K562 (cell line): ENCODE results near the gene DVL3.
"Not testable (repeated sequence)": the region's sequence is repeated elsewhere in the genome, so short reads cannot be mapped to it uniquely, and the experiment has no call there.

Experiments used
- HDAC2 ChIP-seq: fragments of 450-650 bp; IDR thresholded peaks from 2 replicates; pipeline ENCODE4 v1.6.1; 2016; ENCODE audit warnings: mild to moderate bottlenecking
- NR2C2 ChIP-seq, 2 experiments: fragments of 200-800 bp in 1 of 2; sonication (Bioruptor generic) in 1 of 2; sonication (generic) in 1 of 2; formaldehyde crosslinking in 1 of 2; IDR thresholded peaks; 2 replicates each; pipeline versions ENCODE4 v1.6.1 to v1.8.0; 2016 to 2022; ENCODE audit warnings: mild to moderate bottlenecking in 1 of 2, missing compliant biosample characterization in 1 of 2, missing genetic modification characterization in 1 of 2, missing genetic modification reagents in 1 of 2
- PHF8 ChIP-seq: fragments of 200-600 bp; sonication (generic); IDR thresholded peaks from 2 replicates; pipeline ENCODE4 v1.6.1; 2012; ENCODE audit warnings: mixed run types, mild to moderate bottlenecking, inconsistent platforms, low read length, moderate library complexity, borderline replicate concordance
- RAD21 ChIP-seq, 2 experiments: fragments of 250-450 bp in 1 of 2; fragments of 450-650 bp in 1 of 2; sonication (Bioruptor Pico) in 1 of 2; formaldehyde crosslinking in 1 of 2; IDR thresholded peaks in 1 of 2; conservative IDR thresholded peaks in 1 of 2; 2 replicates each; pipeline versions ENCODE4 v1.4.0 to v1.8.0; 2020 to 2022; ENCODE audit warnings: mild to moderate bottlenecking in 2 of 2, moderate library complexity in 1 of 2
- YY1 ChIP-seq, 3 experiments: IDR thresholded peaks; 2 replicates each; pipeline ENCODE4 v1.6.1; 2011; ENCODE audit warnings: low read length in 2 of 3, mild to moderate bottlenecking in 2 of 3, moderate library complexity in 2 of 3, borderline replicate concordance in 1 of 3, control low read depth in 1 of 3, low read depth in 1 of 3; ENCODE audit not compliant: insufficient read depth in 3 of 3, insufficient replicate concordance in 2 of 3, control insufficient read depth in 1 of 3, insufficient read length in 1 of 3; ENCODE audit errors: extremely low read depth in 1 of 3
- TF ChIP-seq, protein P1 (sequence below): sonication (generic); formaldehyde crosslinking; IDR thresholded peaks from 2 replicates; pipeline ENCODE4 v1.8.0; 2023; ENCODE audit warnings: mild to moderate bottlenecking, missing genetic modification reagents
- TF ChIP-seq, protein P2 (sequence below), 2 experiments: IDR thresholded peaks in 1 of 2; conservative IDR thresholded peaks in 1 of 2; 2 replicates each; pipeline ENCODE4 v1.6.1; 2016; ENCODE audit warnings: low read depth in 2 of 2, mild to moderate bottlenecking in 1 of 2, missing compliant biosample characterization in 1 of 2, missing genetic modification characterization in 1 of 2, moderate library complexity in 1 of 2
- TF ChIP-seq, protein P3 (sequence below), 3 experiments: IDR thresholded peaks in 2 of 3; conservative IDR thresholded peaks in 1 of 3; 2 replicates each; pipeline ENCODE4 v1.5.1; 2011 to 2012; ENCODE audit warnings: low read length in 3 of 3, mild to moderate bottlenecking in 3 of 3, control low read depth in 2 of 3, improper control_type of control experiment in 1 of 3, inconsistent platforms in 1 of 3, low read depth in 1 of 3, mixed read lengths in 1 of 3, moderate library complexity in 1 of 3; ENCODE audit not compliant: insufficient read depth in 2 of 3

DNA sequence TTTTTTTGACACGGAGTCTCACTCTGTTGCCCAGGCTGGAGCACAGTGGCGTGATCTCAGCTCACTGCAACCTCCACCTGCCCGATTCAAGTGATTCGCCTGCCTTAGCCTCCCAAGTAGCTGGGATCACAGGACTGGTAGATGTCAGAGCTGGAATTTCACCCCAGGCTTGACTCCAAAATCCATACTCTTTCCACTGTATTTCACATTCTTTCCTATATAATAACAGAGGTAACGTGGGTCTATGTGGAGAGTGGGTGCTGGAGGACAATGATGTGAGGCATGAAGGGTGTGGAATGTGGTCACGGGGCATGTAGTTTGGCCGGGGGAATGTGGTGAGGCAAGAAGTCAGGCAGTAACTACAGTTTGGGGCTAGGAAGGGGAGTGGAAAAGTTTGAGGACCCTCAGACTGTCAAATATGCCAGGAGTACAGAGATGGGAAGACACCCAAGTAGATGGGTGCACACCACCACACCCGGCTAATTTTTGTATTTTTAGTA is 7.4 kb downstream of the DVL3 start:
- TF ChIP-seq, protein P1, sequence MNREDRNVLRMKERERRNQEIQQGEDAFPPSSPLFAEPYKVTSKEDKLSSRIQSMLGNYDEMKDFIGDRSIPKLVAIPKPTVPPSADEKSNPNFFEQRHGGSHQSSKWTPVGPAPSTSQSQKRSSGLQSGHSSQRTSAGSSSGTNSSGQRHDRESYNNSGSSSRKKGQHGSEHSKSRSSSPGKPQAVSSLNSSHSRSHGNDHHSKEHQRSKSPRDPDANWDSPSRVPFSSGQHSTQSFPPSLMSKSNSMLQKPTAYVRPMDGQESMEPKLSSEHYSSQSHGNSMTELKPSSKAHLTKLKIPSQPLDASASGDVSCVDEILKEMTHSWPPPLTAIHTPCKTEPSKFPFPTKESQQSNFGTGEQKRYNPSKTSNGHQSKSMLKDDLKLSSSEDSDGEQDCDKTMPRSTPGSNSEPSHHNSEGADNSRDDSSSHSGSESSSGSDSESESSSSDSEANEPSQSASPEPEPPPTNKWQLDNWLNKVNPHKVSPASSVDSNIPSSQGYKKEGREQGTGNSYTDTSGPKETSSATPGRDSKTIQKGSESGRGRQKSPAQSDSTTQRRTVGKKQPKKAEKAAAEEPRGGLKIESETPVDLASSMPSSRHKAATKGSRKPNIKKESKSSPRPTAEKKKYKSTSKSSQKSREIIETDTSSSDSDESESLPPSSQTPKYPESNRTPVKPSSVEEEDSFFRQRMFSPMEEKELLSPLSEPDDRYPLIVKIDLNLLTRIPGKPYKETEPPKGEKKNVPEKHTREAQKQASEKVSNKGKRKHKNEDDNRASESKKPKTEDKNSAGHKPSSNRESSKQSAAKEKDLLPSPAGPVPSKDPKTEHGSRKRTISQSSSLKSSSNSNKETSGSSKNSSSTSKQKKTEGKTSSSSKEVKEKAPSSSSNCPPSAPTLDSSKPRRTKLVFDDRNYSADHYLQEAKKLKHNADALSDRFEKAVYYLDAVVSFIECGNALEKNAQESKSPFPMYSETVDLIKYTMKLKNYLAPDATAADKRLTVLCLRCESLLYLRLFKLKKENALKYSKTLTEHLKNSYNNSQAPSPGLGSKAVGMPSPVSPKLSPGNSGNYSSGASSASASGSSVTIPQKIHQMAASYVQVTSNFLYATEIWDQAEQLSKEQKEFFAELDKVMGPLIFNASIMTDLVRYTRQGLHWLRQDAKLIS, result not testable (repeated sequence)
- not testable (repeated sequence) for TF ChIP-seq YY1 (IDR thresholded peaks at IDR 0.05; ENCODE audit: borderline replicate concordance in 1 of 3, control insufficient read depth in 1 of 3, extremely low read depth in 1 of 3, insufficient read depth in 3 of 3, insufficient read length in 1 of 3, insufficient replicate concordance in 2 of 3, low read depth in 1 of 3, low read length in 2 of 3); HDAC2; RAD21 (CRISPR knock-in tag; conservative IDR thresholded peaks at IDR 0.05 in 1 of 2, IDR thresholded peaks at IDR 0.05 in 1 of 2); NR2C2 (CRISPR knock-in tag; IDR thresholded peaks at IDR 0.05); NR2C2 (tag; IDR thresholded peaks at IDR 0.05); PHF8
- TF ChIP-seq, protein P2, sequence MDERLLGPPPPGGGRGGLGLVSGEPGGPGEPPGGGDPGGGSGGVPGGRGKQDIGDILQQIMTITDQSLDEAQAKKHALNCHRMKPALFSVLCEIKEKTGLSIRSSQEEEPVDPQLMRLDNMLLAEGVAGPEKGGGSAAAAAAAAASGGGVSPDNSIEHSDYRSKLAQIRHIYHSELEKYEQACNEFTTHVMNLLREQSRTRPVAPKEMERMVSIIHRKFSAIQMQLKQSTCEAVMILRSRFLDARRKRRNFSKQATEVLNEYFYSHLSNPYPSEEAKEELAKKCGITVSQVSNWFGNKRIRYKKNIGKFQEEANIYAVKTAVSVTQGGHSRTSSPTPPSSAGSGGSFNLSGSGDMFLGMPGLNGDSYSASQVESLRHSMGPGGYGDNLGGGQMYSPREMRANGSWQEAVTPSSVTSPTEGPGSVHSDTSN (CRISPR knock-in tag; IDR thresholded peaks at IDR 0.05; ENCODE audit: low read depth), result not testable (repeated sequence)
- TF ChIP-seq, protein P2 (tag; conservative IDR thresholded peaks at IDR 0.05; ENCODE audit: low read depth), result not testable (repeated sequence)
- TF ChIP-seq, protein P3, sequence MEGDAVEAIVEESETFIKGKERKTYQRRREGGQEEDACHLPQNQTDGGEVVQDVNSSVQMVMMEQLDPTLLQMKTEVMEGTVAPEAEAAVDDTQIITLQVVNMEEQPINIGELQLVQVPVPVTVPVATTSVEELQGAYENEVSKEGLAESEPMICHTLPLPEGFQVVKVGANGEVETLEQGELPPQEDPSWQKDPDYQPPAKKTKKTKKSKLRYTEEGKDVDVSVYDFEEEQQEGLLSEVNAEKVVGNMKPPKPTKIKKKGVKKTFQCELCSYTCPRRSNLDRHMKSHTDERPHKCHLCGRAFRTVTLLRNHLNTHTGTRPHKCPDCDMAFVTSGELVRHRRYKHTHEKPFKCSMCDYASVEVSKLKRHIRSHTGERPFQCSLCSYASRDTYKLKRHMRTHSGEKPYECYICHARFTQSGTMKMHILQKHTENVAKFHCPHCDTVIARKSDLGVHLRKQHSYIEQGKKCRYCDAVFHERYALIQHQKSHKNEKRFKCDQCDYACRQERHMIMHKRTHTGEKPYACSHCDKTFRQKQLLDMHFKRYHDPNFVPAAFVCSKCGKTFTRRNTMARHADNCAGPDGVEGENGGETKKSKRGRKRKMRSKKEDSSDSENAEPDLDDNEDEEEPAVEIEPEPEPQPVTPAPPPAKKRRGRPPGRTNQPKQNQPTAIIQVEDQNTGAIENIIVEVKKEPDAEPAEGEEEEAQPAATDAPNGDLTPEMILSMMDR (IDR thresholded peaks at IDR 0.05 in 2 of 3, conservative IDR thresholded peaks at IDR 0.05 in 1 of 3; ENCODE audit: insufficient read depth in 2 of 3, low read depth in 1 of 3, low read length in 3 of 3), result not testable (repeated sequence)
